GM19467 (cell line): ENCODE results near the gene COMMD3.

Source experiments
- ATAC-seq: cut with Tn5 transposase; IDR thresholded peaks from one replicate; pipeline ENCODE4 v1.9.1; 2021; ENCODE audit warnings: mild to moderate bottlenecking, moderate library complexity; ENCODE audit not compliant: unreplicated experiment

COMMD3 gene

DNA sequence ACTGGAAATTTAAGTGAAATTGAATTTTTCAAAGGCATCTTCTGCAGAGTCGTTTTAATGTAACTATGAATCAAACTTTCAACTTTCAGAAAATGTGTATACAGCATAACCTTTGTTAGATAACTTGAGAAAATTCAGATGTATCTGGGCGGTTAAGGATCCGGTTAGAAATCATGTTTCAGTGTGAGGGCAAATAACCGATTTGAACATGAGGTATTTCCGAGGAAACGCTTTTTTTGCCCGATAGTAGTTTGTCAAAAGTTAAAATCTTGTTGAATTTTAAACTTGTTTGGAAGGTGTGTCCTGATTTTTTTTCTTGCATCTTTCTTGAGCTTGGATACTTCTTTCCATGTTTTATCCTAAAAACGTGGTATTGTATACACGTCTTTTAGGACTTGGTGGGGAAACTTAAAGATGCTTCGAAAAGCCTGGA is 3.4 kb downstream of the COMMD3 start:
- no peak for ATAC-seq

DNA sequence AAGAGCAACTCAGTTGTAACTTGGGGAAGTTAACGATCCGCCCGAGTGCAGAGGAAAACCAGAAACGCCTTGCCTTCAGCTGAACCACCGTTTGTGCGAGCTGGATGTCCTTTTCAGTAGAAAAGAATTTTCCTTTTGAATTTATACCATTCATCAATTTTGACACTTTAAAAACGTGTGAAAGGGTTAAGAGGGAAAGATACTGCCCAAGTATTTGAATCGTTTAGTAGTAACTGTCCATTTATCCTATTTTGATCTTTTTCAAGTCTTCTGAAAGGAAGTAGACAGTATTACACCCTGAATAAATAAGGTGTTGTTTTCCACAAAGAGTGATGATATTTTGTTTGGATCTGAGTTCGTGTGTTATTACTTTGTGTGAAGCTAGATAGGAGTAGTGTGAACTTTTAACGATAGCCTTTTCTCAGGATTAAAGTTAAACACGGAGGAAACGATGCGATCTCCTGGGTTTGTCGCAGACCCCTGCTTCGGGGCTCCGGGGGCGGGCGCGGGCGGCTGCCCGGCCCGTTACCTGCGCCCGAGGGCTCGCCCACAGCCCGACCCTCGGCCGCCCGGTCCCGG is 3.9 kb downstream of the COMMD3 start:
- ATAC-seq = no peak

DNA sequence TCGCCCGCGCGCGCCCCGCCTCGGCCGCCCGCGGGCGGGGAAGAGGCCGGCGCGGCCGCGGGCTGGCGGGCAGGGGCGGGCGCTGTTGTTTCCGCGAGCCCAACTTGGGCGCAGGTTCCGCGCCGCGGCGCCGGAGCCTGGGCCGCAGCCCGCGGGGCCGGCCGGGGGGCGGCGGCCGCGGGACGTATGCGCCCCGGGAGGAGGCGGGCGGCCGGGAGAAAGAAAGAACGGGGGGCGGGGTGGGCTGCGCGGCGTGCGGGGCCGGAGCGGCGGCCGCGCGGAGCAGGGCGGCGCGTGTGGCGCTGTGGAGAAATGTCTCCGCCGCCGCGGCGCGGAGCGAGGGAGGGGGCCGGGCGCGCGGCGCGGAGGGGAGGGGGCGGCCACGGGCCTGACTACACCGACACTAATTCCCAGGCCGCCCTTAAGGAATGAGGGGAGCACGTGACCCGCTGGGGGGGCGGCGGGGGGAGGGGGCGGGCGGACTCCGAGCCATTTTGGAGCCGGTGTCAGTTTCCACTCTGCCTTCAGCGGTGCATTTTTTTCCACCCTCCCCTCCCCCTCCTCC is 4.5 kb downstream of the COMMD3 start, which contains the start of gene BMI1:
TSS of gene BMI1 (plus strand) at position 509 of the 565 bp plus-strand sequence. CDS start 5,351 bp downstream, outside the sequence.
- peak; percentile 14 for ATAC-seq

DNA sequence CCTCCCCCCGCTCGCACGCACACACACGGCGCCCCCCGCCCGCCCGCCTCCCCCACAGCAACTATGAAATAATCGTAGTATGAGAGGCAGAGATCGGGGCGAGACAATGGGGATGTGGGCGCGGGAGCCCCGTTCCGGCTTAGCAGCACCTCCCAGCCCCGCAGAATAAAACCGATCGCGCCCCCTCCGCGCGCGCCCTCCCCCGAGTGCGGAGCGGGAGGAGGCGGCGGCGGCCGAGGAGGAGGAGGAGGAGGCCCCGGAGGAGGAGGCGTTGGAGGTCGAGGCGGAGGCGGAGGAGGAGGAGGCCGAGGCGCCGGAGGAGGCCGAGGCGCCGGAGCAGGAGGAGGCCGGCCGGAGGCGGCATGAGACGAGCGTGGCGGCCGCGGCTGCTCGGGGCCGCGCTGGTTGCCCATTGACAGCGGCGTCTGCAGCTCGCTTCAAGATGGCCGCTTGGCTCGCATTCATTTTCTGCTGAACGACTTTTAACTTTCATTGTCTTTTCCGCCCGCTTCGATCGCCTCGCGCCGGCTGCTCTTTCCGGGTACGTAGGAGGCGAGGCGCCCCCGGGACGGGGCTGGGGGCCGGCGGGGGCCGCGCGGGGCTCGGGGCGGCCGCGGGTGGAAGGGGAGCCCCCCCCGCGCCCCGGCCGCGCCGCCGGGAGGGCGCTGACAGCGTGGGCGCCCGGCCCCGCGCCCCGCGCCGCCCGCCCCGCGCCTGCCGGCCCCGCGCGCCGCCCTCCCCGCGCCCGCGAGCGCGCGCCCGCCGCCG is 5.2 kb downstream of the COMMD3 start:
- ATAC-seq = no peak

DNA sequence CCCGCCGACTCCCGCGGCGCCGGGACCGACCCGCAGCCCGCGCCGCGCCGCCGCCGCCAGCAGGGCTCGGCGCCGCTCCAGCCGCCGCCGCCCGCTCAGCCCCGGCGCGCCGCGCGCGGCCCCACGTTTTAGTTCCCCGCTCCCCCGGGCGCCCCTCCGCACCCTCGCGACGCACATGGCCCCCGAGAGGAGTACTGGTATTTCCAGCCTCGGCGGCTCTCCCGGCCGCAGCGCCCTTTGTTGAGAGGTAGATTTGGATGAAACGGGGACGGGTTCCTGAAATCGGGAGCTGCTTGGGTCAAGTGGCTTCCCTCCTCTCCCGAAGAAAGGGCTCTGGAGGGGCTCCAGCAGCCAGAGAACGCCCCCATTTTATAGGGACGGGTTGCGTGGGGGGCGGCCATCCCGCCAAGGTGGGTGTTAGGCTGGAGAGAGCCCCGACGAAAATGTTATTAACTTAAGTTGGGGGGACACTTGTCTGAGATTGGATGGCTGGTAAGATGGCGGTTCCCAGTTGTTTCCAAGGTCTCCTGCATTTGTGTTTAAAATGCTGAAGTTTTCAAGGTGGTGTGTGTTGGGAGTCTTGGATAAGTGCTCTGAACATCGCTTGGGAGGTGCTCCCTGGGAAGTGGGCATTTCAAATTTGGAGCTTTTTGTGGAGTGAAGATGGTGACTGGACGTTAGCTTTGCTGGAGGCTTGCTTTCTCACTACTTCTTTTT is 5.9 kb downstream of the COMMD3 start:
- no peak for ATAC-seq

DNA sequence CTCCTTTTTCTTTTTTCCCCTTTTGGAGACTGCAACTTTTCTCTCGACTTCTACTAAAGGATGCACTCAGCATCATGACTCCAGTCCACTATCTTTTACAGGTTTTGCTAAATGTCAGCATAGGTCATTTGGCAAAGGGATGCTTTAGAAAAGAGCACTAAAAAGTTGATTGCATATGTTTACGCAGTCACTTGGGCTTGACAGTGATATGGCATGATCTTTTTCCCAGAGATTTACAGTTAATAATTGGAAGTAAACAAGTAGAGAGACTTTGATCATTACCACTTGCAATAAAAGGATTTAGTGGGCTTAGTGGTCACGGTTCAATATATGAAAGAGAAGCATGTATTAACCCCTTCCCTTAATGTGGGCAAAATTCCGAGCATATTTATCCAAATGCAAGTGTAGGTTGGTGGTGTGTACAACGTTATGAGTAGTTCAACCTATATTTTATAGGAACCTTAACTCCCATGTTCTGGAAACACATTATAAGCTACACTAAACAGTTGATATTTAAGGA is 6.5 kb downstream of the COMMD3 start:
- ATAC-seq = no peak

DNA sequence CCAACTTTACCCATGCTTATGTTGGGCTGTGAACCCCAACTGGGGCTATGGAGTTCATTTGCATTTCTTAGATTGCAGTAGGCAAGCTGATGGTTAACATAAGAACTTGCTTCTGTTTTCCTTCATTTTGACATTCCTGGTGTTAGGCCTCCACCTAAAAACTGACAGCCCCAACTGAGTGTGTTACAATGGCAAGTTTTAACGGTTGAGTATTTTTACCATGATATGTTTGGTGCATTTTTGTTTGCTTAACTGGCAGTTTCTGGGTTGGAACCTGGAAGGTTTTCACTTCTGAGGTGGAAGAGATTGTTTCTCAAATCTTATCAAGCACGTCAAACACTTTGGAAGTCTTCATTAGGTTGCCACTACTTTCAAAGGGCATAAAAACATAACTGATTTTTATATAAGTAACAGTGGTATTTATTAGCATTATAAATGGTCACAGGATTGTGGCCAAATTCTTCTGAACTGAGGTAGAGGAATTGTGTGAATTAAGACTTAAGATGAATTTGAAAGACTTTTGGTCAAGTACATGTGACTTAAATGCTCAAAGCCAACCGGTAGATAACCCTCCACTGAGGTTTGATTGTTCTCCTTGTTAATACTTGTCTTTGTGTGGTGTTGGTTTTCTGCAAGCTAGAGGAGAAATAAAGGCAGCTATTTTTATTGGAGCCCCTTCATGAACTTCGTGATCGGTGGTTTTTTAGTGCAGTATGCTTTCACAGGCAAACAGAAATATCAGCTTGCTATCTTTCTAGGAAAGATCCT is 7.5 kb downstream of the COMMD3 start:
- ATAC-seq = no peak

DNA sequence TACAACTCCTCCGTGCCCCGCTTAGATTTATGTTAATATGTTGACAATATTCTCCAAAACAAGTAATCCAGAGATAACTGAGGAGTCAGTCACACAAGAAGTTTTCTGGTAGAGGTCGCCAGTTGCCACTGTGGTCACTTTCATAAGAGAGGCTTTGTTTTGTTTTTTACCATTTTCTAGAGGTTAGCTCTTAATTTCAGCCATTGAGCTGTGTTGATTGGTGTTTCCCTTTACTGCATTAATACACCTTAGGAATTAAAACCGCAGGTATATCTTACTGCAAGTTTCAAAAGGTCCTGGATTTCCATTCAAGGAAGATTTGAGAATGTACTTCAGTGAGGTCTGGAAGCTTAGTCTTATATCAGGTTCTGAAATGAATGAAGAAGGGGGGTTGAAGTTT is 8.2 kb downstream of the COMMD3 start:
- no peak for ATAC-seq

DNA sequence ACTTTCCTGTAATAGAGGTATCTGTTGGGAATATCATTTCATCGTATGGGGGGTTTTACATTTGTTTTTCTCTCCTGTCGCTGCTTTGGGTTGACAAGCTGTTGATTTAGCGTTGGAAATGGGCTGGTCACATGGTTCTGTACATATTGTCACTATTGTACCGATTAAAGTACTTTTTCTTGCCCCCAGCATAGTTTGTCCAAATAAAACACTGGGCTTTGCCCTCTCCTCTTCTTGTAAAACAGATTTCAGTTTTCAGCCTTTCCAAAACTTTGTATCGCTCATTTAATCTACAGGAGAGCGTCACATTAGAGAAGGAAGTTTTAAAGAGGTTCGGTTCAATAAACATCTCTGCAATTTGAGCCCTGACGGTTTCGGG is 8.7 kb downstream of the COMMD3 start:
- no peak for ATAC-seq

DNA sequence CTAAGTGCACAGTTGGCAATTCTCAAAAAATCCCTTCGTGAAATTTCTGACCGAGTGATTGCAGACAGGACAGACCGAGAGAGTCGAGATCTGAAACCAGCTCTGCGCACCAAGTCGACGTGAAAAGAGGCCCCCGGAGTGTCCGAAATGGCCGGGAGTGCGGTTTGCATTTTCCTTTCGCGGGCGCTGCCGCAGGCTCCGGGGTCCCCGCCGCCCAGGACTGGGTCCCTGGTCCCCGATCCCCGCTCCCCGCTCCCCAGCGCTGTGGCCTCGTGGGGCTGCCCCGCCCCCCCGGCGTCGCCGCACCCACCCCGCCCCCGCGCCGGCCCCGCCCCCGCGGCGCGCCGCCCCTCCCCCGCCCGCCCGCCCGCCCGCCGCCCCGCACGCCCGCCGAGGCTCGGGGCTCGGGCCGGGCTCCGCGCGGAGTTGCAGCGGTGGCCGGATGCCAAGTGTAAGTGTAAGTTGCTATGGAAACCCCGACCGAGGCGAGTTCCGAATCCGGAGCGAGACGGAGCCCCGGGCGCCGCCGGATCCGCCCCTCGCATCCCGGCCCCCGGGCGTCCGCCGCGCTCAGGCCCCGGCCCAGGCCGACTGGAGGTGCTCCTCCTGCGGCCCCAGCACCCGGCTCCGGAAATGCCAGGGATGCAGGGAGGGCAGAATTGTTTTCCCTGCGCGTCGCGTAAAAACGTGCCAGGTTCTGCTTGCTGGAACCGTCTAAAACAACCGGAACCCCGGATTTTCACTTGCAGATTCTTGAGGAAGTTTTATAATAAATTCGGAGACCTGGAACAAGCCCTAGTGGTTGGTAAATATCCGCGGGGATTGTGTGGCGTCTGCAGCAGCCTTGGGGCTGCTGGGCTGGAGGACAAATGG is 9.3 kb downstream of the COMMD3 start:
- peak; percentile 45 for ATAC-seq

DNA sequence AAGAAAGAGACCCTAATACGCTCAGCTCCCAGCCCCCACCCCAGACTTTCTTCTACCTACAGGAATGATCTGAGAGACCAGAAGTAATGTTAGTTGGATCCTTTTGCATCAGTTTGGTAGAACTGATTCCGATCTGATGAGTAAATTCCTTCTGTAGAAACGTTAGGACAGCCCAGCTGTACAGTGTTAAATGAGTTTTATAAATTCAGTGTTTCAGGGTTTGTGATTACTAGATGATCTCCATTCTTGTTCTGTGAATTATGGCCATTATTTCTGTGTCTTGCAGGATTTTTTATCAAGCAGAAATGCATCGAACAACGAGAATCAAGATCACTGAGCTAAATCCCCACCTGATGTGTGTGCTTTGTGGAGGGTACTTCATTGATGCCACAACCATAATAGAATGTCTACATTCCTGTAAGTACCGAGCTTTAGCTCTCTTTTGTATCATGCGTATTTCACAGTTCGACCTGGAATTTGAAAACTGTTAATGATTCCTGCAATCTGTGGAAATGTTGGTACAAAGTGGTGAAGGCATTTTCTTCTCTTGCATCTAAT is 10.0 kb downstream of the COMMD3 start:
- no peak for ATAC-seq

DNA sequence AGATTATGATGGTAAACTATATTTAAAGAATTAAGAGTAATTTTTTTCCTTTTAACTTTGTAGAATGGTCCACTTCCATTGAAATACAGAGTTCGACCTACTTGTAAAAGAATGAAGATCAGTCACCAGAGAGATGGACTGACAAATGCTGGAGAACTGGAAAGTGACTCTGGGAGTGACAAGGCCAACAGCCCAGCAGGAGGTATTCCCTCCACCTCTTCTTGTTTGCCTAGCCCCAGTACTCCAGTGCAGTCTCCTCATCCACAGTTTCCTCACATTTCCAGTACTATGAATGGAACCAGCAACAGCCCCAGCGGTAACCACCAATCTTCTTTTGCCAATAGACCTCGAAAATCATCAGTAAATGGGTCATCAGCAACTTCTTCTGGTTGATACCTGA is 13.0 kb downstream of the COMMD3 start:
- ATAC-seq = no peak

DNA sequence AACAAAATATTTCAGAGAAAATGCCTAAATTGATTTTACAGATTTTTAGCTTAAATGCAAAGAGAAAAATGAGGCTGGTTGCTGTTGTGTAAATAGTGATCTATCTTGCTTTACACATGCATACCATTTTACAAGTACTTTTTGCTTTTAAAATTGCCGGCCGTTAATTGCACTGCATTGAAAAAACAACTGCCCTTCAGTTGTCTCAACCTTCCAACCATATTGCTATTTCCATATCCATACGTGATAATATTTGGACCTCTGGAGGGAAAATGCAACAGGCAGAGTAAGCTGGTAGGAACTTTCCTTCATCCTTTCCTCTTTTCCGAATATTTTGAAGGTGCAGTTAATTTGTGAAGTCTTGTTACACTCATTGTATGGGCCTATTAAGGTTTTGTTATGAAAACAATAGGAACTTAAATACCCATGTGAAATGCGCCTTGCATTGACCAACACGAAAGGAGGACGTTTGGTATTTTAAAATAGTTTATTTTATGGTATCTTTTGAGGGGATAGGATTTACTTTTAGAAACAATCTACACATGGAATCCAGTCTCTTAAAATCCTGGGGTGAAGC is 16.0 kb downstream of the COMMD3 start:
- ATAC-seq = no peak

DNA sequence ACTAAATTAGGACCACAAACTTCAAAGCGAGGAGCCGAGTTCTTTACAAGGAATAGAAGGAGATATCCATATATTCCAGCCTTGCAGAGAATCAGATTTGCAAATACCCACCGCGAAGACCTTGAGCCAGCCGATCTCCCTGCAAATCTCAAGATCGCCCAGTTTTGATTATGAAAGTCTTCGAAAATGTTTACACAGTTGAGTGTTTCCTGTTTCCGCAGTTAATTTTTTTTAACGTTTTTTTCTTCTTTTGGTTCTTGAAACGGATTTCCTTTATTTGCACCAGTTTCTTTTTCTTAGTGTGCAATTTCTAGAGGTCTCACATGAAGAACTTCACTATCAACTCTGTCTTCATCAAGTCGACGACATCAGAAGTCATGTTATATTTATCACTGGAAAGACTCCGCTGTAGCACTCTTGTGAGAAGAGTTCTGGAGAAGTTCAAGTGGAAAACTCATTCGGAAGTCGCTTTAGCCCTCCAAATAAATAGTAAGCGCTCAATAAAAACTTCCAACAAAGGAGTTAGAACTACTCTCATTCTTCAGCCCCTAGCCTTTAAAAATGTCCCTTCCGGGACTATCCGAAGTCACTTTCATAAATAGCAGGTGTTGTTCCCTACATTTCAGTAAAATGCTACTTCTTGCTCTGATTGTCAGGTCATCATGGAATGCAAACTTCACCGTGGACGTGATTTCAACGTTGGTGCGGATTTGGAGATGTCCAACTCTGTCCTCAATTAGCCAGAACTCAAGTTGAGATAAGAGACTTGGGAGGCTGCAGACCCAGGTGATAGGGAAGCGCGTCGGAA is 17.2 kb downstream of the COMMD3 start:
- ATAC-seq = no peak

DNA sequence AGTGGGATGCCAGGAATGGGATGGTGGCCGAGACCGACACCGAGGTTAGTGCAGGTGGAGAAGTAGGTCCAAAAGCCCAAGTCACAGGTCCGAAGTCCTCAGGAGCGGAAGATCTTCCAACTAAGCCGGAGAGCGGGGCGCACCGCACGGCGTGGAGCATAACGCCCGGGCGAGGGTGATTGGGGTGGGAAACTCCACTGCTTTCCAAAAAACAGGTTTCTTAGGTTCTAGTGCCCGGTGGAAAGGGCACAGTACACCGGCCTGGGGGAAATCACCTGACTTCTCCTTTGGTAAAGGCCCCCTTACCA is 17.7 kb downstream of the COMMD3 start:
- ATAC-seq = no peak

DNA sequence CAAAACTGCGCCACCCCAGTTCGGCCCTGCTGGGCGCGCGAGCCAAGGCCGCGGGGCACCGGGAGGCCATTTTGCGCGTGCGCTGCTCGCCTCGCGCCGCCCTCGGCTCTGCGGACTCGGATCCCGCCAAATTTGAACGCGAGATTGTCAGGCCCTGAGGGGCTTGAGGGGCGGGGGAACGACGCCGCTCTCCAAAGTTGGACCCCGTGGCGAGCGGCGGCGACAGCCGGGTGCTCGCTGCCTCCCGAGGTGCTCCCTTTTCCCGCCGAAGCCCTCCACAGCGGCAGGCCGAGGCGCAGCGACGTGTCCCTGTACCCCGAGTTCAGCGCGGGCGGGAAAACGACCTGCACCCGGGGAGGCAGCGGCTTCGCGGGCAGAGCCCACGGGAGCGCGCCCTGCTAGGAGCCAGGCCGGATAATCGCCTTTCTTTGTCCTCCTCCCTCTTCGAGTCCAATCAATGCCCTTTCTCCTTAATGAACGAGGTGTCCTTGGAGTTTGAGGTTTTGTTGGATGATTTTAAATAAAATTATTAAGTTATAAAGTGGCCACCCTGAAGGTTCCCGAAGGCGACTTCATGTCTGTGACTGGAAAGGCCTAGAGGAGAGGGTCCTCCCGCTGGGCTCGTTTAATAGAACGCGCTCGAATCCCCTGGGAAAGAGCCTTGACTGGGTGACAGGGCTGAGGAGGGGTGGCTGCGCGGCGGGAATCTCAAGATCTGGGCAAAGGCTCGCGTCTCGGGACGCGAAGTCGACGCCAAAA is 18.4 kb downstream of the COMMD3 start:
- no peak for ATAC-seq

DNA sequence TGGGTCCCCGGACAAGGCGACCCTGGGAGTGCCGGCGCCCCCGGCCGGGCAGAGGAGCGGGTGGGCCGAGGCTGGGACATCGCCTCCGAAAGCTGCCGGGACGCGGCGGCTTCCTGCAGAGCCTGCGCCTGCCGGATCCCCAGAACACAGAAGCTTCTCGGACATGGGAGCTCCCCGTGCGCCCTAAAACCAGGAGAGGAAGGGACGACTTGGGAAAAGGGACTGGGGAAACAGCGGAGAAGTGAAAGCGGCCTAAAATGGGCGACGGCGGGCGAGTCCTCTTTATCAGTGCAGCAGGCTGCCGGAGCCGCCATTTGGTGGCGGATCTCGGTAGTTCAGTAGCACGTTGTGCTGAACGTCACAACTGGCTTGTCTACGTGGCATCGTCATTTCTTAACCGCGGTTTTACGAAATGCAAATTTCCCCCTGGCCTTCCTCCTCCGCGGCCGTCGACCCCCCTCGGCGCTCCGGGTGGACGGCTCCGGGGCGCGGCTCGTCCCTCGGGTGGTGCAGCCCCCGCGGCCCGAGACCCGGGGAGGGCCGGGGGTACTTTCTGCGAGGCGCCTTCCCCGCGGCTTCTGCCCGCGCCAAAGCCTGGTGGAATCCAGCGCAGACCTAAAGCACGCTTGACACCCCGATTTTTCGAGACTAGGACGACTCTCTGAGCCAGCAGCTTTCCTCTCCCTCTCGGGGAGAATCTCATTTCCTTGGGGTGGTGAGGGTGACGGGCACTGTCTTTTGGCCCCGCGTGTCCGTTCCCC is 19.2 kb downstream of the COMMD3 start:
- no peak for ATAC-seq
